HG03045 (cell line): ENCODE results near the gene RHOD.
A peak's percentile ranks its signal among the peaks of the same experiment; 100 is the strongest.

Experiments used
- ATAC-seq: cut with Tn5 transposase; IDR thresholded peaks from one replicate; pipeline ENCODE4 v1.9.1; 2021; ENCODE audit warnings: mild to moderate bottlenecking, moderate library complexity; ENCODE audit not compliant: unreplicated experiment

RHOD gene

GRCh38 chr11:67058506-67058905 lies 1.9 kb downstream of the RHOD start:
- ATAC-seq = no peak

- ATAC-seq = no peak
Measured at GRCh38 chr11:67059671-67060070, 3.0 kb downstream of the RHOD start.

- ATAC-seq = no peak
Measured at GRCh38 chr11:67060111-67060522, 3.5 kb downstream of the RHOD start.

GRCh38 chr11:67062526-67063373 lies 6.1 kb downstream of the RHOD start:
- ATAC-seq = no peak

GRCh38 chr11:67066333-67066709 lies 9.7 kb downstream of the RHOD start:
- ATAC-seq = no peak

- no peak for ATAC-seq
Measured at GRCh38 chr11:67071420-67072284, 15.0 kb downstream of the RHOD start.

- no peak for ATAC-seq
Measured at GRCh38 chr11:67072295-67072694, 15.6 kb downstream of the RHOD start.

- no peak for ATAC-seq
Measured at GRCh38 chr11:67073908-67074307, 17.3 kb downstream of the RHOD start.

GRCh38 chr11:67076202-67076601 lies 19.6 kb downstream of the RHOD start:
- ATAC-seq = no peak

GRCh38 chr11:67079065-67079705 lies 22.5 kb downstream of the RHOD start:
- no peak for ATAC-seq

GRCh38 chr11:67082071-67082791 lies 25.6 kb downstream of the RHOD start:
- ATAC-seq = no peak

GRCh38 chr11:67083786-67084366 lies 27.2 kb downstream of the RHOD start:
- no peak for ATAC-seq

GRCh38 chr11:67085617-67086016 lies 29.0 kb downstream of the RHOD start:
- no peak for ATAC-seq

GRCh38 chr11:67090717-67091116 lies 34.1 kb downstream of the RHOD start:
- ATAC-seq = no peak

- no peak for ATAC-seq
Measured at GRCh38 chr11:67095214-67095507, 38.5 kb downstream of the RHOD start.

GRCh38 chr11:67098799-67099429 lies 42.3 kb downstream of the RHOD start:
- ATAC-seq = no peak

GRCh38 chr11:67099831-67100324 lies 43.2 kb downstream of the RHOD start:
- ATAC-seq = peak; percentile 46

- no peak for ATAC-seq
Measured at GRCh38 chr11:67102664-67103063, 46.0 kb downstream of the RHOD start.

- ATAC-seq = no peak
Measured at GRCh38 chr11:67105964-67106363, 49.3 kb downstream of the RHOD start.

GRCh38 chr11:67111261-67111660 lies 54.6 kb downstream of the RHOD start:
- no peak for ATAC-seq
